ENCODE data around the gene KIF5A.
A peak's percentile ranks its signal among the peaks of the same experiment; 100 is the strongest.

Gene KIF5A

DNA sequence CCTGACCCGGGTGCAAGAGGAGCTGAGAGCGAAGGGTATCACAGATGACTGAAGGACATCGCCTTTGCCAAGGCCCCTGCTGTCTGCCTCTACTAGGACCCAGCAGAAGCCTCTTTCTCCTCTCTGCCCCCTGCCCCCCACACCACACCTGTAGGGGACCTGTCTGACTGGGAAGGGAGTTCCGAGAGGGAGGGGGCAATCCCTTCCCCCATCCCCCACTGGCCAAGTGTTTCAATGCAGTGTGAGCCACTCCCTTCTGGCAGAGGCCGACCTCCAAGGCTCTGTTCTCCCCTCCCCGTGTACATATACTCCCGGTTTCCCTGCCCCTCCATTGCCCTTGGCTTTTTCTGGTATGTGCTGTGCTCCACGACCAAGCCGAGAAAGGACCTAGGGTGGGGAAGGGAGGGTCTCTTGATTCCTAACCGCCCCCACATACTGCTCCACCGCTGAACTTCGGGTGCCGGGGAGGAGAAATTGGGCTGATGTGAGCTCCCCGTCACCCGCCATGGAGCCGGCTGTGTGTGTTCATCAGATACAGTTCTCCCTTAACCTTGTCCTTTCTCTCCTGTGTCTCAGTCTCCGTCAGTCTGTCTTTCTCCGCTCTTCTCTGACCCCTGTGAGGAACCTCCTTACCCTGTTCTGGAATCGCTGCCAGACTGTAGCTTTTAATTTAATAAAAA lies 59.4 kb downstream of the KIF5A start:
- no peak overlapping the region for H3K4me3 Mint-ChIP-seq
- H3K36me3 Mint-ChIP-seq (ENCODE audit: insufficient read depth) = no peaks in the 10 kb centered on the region
- H3K9me3 Mint-ChIP-seq = no peaks in the 10 kb centered on the region
- peaks cover 6 to 22% of the 10 kb centered on the region in 2 donors for H3K27me3 Mint-ChIP-seq
- peaks cover 15 to 16% of the 10 kb centered on the region in 2 donors for H3K4me1 Mint-ChIP-seq (ENCODE audit: low read depth in 2 of 2)
- ATAC-seq (replicated peaks) (no peak), DNase-seq (no peak)
- H3K27ac Mint-ChIP-seq = no peak overlapping the region

DNA sequence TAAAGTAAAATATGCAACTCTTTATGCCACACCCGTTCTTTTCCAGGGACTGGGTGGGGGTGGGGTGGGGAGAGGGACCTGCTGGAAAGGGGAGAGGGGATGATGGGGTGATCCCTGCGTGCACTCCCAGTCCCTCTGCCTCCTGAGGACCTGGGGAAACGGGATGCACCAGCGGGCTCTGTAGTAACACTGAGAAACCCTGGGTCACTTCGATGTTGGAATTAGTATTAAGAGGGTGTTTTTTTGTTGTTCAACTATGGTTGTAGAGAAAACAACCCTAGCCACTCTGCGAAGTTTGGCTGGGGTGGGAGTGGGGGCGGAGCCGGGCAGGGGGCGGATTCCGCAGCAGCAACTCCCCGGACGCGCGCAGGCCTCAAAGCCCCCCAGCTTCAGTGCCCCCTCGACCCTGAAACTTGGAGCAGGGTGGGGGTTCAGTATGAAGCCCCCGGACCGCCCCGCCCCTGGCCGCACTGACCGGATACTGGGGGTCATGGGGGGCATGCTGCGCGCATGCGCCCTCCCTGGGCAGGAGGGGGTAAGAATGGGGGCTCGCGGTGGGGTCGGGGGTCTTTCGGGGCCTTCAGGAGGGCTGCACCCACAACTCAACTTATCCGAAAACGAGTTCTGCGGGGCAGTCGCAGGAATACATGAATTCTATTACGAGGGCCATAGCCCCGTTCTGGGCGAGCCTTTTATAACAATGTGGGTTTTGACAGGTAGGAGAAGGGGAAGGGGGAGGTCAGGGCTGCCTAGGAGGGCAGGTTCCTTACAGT lies 60.1 kb downstream of the KIF5A start:
- ATAC-seq (replicated peaks) (peak; percentile 10), DNase-seq (no peak)
- Mint-ChIP-seq H3K9me3 (no peaks in the 10 kb centered on the region), H3K36me3 (ENCODE audit: insufficient read depth) (no peaks in the 10 kb centered on the region), H3K27ac (no peak overlapping the region), H3K27me3 (peaks cover 6 to 29% of the 10 kb centered on the region in 2 donors), H3K4me3 (peak overlapping the region; percentile 71 to 85), H3K4me1 (ENCODE audit: low read depth in 2 of 2) (peaks cover 11 to 13% of the 10 kb centered on the region in 2 donors)

DNA sequence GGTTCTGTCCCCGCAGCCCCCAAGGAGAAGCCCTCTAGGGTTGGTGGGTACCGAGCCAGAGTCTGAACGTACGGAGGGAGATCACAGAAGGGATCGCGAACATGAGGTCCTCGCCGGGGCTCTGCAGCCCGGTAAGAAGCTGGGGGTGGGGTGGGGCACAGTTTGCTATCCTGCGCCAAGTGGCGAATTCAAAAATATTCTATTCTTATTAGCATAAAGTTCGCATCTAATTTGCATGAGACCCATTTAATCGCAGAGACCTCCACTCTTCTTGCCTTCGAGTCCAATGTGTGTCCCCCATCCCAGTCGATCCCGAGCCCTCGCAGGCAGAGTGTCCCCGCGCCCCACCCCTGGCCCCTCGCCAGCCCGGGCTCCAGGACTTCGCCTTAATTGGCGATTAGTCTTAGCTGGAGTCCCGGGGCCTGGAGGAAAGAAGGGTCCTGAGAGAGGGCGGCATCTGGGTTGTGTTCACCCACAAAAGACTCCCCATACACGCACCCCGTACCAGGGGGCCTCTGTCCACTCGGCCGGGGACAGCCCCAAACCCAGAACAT lies 60.8 kb downstream of the KIF5A start:
- peak overlapping the region; percentile 71 to 85 for H3K4me3 Mint-ChIP-seq
- H3K27me3 Mint-ChIP-seq = peaks cover 6 to 35% of the 10 kb centered on the region in 2 donors
- no peaks in the 10 kb centered on the region for H3K36me3 Mint-ChIP-seq (ENCODE audit: insufficient read depth)
- H3K27ac Mint-ChIP-seq = no peak overlapping the region
- no peak for DNase-seq
- H3K4me1 Mint-ChIP-seq (ENCODE audit: low read depth in 2 of 2) = peaks cover 6 to 9% of the 10 kb centered on the region in 2 donors
- no peaks in the 10 kb centered on the region for H3K9me3 Mint-ChIP-seq
- peak; percentile 34 for ATAC-seq (replicated peaks)

DNA sequence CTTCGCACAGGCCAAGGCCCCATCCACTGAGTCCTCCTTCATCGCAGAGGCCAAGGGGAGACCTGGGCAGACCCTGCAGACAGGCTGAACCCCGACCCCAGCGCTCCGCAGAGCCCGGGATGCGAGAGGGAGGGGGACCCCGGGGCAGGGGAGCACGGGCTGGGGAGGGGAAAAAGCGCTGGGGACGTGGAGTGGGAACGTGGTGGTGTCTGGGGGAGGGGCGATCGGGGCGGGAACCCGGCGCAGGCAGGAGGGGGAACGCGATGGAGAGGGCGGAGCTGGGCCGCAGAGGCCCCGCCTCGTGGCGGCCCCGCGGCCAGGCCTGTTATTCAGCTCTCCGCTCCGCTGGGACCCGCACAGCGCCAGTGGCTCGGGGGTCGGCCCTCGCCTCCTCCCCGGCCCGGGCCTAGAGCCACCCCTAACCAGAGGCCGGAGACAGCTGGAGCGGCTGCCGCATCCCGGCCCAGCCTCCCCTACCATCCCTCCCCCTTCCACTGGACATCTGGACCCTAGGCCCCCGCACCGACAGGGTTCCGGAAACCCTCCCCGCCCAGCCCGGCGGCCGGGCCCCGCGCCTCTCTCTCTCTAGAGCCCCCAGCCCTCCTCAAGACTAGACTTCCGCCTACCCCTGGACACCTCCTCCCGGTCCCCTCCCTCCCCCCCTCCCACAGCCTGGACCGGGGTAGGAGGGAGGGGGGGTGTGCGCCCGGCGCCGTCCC lies 61.4 kb downstream of the KIF5A start, which contains the start of gene ARHGEF25:
ARHGEF25 (plus strand) TSS at position 328 of the 719 bp plus-strand sequence. CDS start 460 bp downstream, outside the sequence.
- Mint-ChIP-seq H3K36me3 (ENCODE audit: insufficient read depth) (no peaks in the 10 kb centered on the region), H3K27ac (no peak within 1 kb of the TSS), H3K9me3 (no peaks in the 10 kb centered on the region), H3K4me1 (ENCODE audit: low read depth in 2 of 2) (peaks cover 4 to 8% of the 10 kb centered on the region in 2 donors), H3K4me3 (peak within 1 kb of the TSS; percentile 71 to 85), H3K27me3 (peaks cover 8 to 42% of the 10 kb centered on the region in 2 donors)
- DNase-seq = no peak
- ATAC-seq (replicated peaks) = peak; percentile 78

DNA sequence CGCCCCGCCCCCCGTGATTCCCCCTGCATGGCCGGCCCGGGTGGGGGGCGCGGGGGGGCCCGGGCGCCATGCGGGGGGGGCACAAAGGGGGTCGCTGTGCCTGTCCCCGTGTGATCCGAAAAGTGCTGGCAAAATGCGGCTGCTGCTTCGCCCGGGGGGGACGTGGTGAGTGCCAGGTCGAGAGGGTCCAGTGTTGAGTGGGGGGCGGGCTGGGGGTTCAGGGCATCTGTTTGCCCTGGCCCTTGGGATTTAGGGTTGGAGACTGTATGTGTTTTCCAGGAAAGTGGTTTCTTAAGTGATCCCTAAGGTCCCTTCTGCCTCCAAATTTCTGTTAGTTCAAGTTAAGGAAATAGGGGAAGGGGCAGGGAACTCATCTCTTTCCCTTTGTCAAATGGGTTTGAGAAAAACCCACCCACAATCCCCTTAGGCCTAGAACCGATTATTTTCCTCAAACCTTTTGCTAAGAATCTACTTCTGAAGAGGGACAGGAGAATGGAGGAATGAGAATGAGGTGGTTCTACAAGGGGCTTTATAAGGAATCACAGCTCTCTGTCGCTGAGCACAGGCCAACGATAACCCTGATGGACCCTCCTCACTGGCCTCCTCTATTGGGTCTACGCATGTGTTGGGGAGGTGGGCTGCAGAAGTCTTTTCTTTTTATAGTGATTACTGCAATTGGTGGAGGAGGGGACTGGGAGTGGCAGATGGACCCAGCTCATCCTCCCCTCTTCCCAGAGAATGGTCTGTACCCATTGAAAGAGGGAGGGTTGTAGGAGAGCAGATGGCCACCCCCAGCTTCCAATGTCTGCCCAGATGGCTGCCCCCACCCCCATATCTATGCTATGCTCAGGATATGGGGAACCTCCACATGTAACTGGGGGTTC lies 62.2 kb downstream of the KIF5A start:
- H3K4me1 Mint-ChIP-seq (ENCODE audit: low read depth in 2 of 2) = peaks cover 4 to 8% of the 10 kb centered on the region in 2 donors
- H3K4me3 Mint-ChIP-seq = peak overlapping the region; percentile 38 to 71
- no peak overlapping the region for H3K27ac Mint-ChIP-seq
- ATAC-seq (replicated peaks) = no peak
- no peaks in the 10 kb centered on the region for H3K36me3 Mint-ChIP-seq (ENCODE audit: insufficient read depth)
- no peaks in the 10 kb centered on the region for H3K9me3 Mint-ChIP-seq
- peaks cover 16 to 50% of the 10 kb centered on the region in 2 donors for H3K27me3 Mint-ChIP-seq
- no peak for DNase-seq

DNA sequence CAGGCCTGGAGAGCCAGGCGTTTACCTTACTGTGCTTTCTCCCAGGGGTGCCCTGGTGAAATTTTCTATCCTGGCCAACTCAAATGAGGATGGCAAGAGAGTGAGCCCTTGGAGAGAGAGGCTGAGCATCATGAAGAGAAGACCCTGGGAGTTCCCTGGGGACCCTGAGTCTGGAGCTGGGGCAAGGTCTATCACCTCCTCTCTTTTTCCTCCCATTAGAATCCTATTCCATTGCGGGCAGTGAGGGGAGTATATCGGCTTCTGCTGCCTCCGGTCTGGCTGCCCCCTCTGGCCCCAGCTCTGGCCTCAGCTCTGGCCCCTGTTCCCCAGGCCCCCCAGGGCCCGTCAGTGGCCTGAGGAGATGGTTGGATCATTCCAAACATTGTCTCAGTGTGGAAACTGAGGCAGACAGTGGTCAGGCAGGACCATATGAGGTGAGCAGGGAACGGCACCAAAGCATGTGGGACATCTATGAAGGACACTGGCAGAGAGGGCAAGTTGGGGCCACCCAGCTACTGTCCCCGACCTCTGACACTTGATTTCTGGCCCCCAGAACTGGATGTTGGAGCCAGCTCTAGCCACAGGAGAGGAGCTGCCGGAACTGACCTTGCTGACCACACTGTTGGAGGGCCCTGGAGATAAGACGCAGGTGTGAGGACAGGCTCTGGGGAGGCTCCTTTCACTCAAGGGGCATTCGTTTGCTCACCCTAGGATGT lies 63.0 kb downstream of the KIF5A start:
- H3K36me3 Mint-ChIP-seq (ENCODE audit: insufficient read depth) = no peaks in the 10 kb centered on the region
- no peak for ATAC-seq (replicated peaks)

DNA sequence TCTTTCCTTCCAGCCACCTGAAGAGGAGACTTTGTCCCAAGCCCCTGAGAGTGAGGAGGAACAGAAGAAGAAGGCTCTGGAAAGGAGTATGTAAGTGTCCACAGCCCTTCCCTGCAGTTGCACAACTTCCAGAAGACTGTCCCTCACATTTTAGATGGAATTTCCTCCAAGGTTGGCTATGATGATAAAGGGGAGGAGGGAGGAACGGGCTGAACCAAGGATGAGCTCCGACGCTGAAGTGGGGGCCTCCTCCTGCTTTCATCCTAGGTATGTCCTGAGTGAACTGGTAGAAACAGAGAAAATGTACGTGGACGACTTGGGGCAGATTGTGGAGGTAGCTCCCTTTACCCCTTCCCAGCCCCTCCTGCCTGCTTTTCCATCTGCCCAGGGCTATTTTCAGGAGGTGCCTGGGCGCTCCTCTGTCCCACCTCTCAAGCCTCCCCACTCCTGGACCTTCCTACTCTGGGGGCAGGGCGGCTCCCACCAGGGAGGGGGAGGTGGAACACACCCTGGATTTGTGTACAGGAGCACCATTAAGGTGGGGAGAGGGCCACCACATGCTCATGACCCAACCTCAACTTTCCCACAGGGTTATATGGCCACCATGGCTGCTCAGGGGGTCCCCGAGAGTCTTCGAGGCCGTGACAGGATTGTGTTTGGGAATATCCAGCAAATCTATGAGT lies 63.7 kb downstream of the KIF5A start:
- Mint-ChIP-seq H3K9me3 (no peaks in the 10 kb centered on the region), H3K4me3 (no peak overlapping the region), H3K36me3 (ENCODE audit: insufficient read depth) (no peaks in the 10 kb centered on the region), H3K27ac (no peak overlapping the region), H3K4me1 (ENCODE audit: low read depth in 2 of 2) (peaks cover 4 to 8% of the 10 kb centered on the region in 2 donors), H3K27me3 (peaks cover 28 to 65% of the 10 kb centered on the region in 2 donors)
- no peak for ATAC-seq (replicated peaks)
- no peak for DNase-seq

More for the DNA sequence above, 63.0 kb downstream of the KIF5A start:
- no peak for DNase-seq
- Mint-ChIP-seq H3K4me1 (ENCODE audit: low read depth in 2 of 2) (peaks cover 4 to 8% of the 10 kb centered on the region in 2 donors), H3K27ac (no peak overlapping the region), H3K27me3 (peaks cover 24 to 58% of the 10 kb centered on the region in 2 donors), H3K4me3 (peak overlapping the region in 1 of 2 donors; percentile 38), H3K9me3 (no peaks in the 10 kb centered on the region)

DNA sequence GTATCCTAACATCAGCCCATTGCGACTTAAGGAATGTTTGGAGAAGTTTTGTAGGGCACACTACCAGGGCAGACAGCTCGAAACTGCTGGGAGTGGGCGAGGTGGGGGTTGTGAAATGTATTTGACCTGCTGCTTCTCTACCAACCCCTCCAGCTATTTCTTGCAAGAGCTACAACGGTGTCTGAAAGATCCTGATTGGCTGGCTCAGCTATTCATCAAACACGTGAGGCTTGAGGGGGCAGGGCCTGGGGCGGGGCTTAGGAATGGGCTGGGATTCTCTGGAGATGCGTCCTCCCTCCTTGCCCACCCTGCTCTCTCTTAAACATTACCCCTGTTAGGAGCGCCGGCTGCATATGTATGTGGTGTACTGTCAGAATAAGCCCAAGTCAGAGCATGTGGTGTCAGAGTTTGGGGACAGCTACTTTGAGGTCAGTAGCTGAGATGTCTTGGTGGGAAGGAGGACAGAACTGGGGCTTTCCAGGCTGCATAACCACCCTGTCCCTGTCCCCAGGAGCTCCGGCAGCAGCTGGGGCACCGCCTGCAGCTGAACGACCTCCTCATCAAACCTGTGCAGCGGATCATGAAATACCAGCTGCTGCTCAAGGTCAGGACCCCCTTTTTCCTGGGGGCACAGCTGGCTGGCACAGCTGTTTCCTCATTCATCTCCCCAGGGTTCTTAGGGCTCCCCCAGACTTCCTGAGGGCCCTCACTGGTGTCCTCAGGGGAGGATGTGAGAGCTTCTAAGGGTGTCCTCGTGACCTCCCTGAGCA lies 64.5 kb downstream of the KIF5A start:
- no peak for ATAC-seq (replicated peaks)
- Mint-ChIP-seq H3K27ac (no peak overlapping the region), H3K9me3 (no peaks in the 10 kb centered on the region), H3K4me3 (no peak overlapping the region), H3K27me3 (peaks cover 35 to 73% of the 10 kb centered on the region in 2 donors), H3K4me1 (ENCODE audit: low read depth in 2 of 2) (peaks cover 4 to 12% of the 10 kb centered on the region in 2 donors), H3K36me3 (ENCODE audit: insufficient read depth) (no peaks in the 10 kb centered on the region)
- DNase-seq = no peak

DNA sequence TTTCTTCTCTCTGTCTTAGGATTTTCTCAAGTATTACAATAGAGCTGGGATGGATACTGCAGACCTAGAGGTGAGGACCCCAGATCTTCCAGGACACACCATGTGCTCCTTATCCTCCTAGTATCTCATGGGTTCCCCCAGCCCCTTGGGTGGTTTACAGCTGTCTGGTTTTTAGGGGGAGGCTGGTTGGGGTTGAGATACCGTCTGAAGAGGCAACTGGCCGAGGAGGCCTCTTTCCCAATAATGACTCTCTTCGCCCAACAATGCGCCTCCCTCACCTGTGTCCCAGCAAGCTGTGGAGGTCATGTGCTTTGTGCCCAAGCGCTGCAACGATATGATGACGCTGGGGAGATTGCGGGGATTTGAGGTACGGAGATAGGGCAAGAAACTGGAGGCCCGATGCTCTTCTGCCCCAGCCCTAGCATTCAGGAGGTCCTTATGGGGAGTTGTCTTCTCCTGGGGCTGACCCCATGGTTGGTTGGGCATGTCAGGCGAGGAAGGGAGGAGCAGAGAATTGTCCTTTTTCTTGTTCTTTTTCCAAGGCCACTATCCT lies 65.2 kb downstream of the KIF5A start:
- Mint-ChIP-seq H3K4me3 (no peak overlapping the region), H3K27me3 (peaks cover 41 to 79% of the 10 kb centered on the region in 2 donors), H3K27ac (no peak overlapping the region), H3K9me3 (no peaks in the 10 kb centered on the region), H3K4me1 (ENCODE audit: low read depth in 2 of 2) (peaks cover 4 to 17% of the 10 kb centered on the region in 2 donors), H3K36me3 (ENCODE audit: insufficient read depth) (no peaks in the 10 kb centered on the region)
- DNase-seq (no peak), ATAC-seq (replicated peaks) (no peak)

DNA sequence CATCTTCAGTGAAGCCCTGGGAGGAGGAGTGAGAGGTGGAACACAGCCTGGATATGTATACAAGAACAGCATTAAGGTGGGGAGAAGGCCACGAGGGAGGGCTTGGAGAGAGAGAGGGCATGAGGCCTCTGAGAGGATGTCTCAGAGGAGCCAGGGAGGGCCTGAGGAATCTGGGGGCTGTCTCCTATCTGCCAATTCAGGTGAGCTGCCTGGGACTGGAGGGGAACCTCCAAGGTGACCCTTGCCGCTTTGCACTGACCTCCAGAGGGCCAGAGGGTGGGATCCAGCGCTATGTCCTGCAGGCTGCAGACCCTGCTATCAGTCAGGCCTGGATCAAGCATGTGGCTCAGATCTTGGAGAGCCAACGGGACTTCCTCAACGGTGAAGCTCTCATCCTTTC lies 65.8 kb downstream of the KIF5A start:
- DNase-seq = no peak
- no peaks in the 10 kb centered on the region for H3K36me3 Mint-ChIP-seq (ENCODE audit: insufficient read depth)
- H3K9me3 Mint-ChIP-seq = no peaks in the 10 kb centered on the region
- H3K4me3 Mint-ChIP-seq = no peak overlapping the region
- H3K27ac Mint-ChIP-seq = no peak overlapping the region
- peaks cover 41 to 85% of the 10 kb centered on the region in 2 donors for H3K27me3 Mint-ChIP-seq
- ATAC-seq (replicated peaks) = no peak
- H3K4me1 Mint-ChIP-seq (ENCODE audit: low read depth in 2 of 2) = peaks cover 4 to 19% of the 10 kb centered on the region in 2 donors
